Measurements from ENCODE around the gene ISOC1. TPM values are rescaled to one million over a fixed set of nuclear protein-coding genes. Genes with fewer than 3 reads are reported as not detected.
A peak's percentile ranks its signal among the peaks of the same experiment; 100 is the strongest.

Gene ISOC1
- total and polyA plus RNA-seq, 2 experiments from 2014 or later = 33.7 to 34.2 TPM

- TF ChIP-seq ZNF462 (CRISPR knock-in tag; IDR thresholded peaks at IDR 0.05) (no peak), ETS1 (IDR thresholded peaks at IDR 0.05) (no peak)
Measured at GRCh38 chr5:129114539-129115193, 20.1 kb downstream of the ISOC1 start (continued).

GRCh38 chr5:129115680-129116079 is 21.1 kb downstream of the ISOC1 start:
- Mint-ChIP-seq H3K4me3 (no peak overlapping the region), H3K27me3 (ENCODE audit: insufficient read depth, low read depth, poor library complexity) (peaks cover 2% of the 10 kb centered on the region), H3K27ac (peak overlapping the region; percentile 39; the same call in 1 of the 2 replicates), H3K36me3 (ENCODE audit: low read depth) (no peaks in the 10 kb centered on the region), H3K4me1 (peaks cover 31% of the 10 kb centered on the region), H3K9me3 (no peaks in the 10 kb centered on the region)
- ATAC-seq (no peak), DNase-seq (ENCODE audit: low spot score) (no peak)
- no peak overlapping the region for H2AFZ ChIP-seq
- no peaks in the 10 kb centered on the region for H3K9me2 ChIP-seq (ENCODE audit: insufficient read depth)
- no peaks in the 10 kb centered on the region for H3K36me3 ChIP-seq (ENCODE audit: insufficient read depth)
- no peaks in the 10 kb centered on the region for H3K27me3 ChIP-seq (ENCODE audit: insufficient read depth)
- no peak overlapping the region; the same call in 1 of the 2 replicates for H3K4me2 ChIP-seq
- H3K27ac ChIP-seq (ENCODE audit: low read depth) = no peak overlapping the region
- no peak for TF ChIP-seq ETS1 (IDR thresholded peaks at IDR 0.05)
- TF ChIP-seq ZNF462 (CRISPR knock-in tag; IDR thresholded peaks at IDR 0.05) = no peak
- no peak for TF ChIP-seq ZNF114 (CRISPR knock-in tag; IDR thresholded peaks at IDR 0.05)
- no peak overlapping the region for H3K4me3 ChIP-seq
- H3F3A ChIP-seq (replicated peaks; ENCODE audit: low read depth) = no peaks in the 10 kb centered on the region
- no peaks in the 10 kb centered on the region for H3K79me2 ChIP-seq (replicated peaks; ENCODE audit: insufficient read depth)
- no peaks in the 10 kb centered on the region for H4K20me1 ChIP-seq (replicated peaks; ENCODE audit: insufficient read depth)
- H3K4me1 ChIP-seq (ENCODE audit: insufficient read depth) = peaks cover 14% of the 10 kb centered on the region

Data from GM23338 (cell line).